Measurements from ENCODE around the gene ISL1. TPM values are rescaled to one million over a fixed set of nuclear protein-coding genes. Genes with fewer than 3 reads are reported as not detected.

ISL1 gene
- total and polyA plus RNA-seq, 2 of the 8 experiments (the other 6 are each of a cell fraction or from before 2014, with no cell fraction given) = 0.05 to 0.19 TPM

DNA sequence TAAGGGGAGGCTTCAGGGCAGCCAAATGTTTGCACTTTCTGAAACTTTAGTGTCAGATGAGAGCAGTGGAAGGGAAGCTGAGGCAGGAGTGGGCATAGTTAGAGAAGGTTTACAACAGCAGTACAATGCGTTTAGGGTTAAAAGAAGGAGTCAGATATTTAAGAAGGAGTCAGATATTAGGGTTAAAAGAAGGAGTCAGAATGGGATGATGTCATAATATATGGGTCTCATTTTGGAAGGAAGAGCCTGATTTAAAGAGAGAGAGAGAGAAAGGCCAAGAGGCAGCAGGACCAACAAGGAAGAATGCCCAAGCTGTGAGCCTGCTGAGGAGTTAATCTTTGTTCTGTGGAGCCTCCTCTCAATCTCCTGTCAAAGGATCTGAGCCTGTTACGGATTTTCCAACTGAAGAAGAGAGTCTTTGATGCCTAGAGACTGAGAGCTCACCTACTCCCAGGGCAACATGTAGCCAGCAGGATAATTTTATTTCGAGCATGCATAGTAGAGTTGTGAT is 9.5 kb downstream of the ISL1 start:
- 9% methylated on average over 3 of the region's 3 CpGs; no CpG with 5 or more reads in 1 of the 2 experiments for WGBS, 2 experiments (ENCODE audit: extremely low coverage in 1 of 2, insufficient coverage in 1 of 2, insufficient read length in 1 of 2, insufficient replicate concordance in 2 of 2, low coverage in 1 of 2, low lambda C conversion rate in 2 of 2, missing lambda C conversion rate in 1 of 2)
- TF ChIP-seq SP1 (IDR thresholded peaks at IDR 0.05; ENCODE audit: low read depth, low read length) (peak; percentile 69; the same call in 1 of the 2 replicates), CREB1 (IDR thresholded peaks at IDR 0.05) (no peak), NANOG (IDR thresholded peaks at IDR 0.05; ENCODE audit: insufficient read depth, low read depth, low read length, poor library complexity, severe bottlenecking) (peak; percentile 85), RNF2 (IDR thresholded peaks at IDR 0.05; ENCODE audit: borderline replicate concordance, low read depth, low read length, missing control alignments, poor library complexity, severe bottlenecking) (peak; percentile 42)
- TF ChIP-seq, protein P1, sequence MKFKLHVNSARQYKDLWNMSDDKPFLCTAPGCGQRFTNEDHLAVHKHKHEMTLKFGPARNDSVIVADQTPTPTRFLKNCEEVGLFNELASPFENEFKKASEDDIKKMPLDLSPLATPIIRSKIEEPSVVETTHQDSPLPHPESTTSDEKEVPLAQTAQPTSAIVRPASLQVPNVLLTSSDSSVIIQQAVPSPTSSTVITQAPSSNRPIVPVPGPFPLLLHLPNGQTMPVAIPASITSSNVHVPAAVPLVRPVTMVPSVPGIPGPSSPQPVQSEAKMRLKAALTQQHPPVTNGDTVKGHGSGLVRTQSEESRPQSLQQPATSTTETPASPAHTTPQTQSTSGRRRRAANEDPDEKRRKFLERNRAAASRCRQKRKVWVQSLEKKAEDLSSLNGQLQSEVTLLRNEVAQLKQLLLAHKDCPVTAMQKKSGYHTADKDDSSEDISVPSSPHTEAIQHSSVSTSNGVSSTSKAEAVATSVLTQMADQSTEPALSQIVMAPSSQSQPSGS (IDR thresholded peaks at IDR 0.05; ENCODE audit: low read length) = no peak
- Histone ChIP-seq H2BK5ac (ENCODE audit: low read depth, low read length) (no peak overlapping the region), H4K8ac (ENCODE audit: extremely low read depth, insufficient read depth, low read length) (no peak overlapping the region), H3K23ac (ENCODE audit: insufficient read length) (no peak overlapping the region), H2BK120ac (replicated peaks; ENCODE audit: low read depth, low read length) (no peak overlapping the region), H3K9ac (replicated peaks in 1 of 4; ENCODE audit: extremely low read depth in 1 of 4, low read depth in 3 of 4, low read length in 3 of 4) (no peak overlapping the region), H3K9me3 (ENCODE audit: insufficient read depth in 2 of 2, low read depth in 1 of 2, low read length in 1 of 2) (no peaks in the 10 kb centered on the region), H2BK12ac (ENCODE audit: low read depth, low read length) (no peak overlapping the region), H4K91ac (replicated peaks; ENCODE audit: insufficient read length, low read length) (no peak overlapping the region), H2AFZ (ENCODE audit: low read length) (no peak overlapping the region), H3K27ac (ENCODE audit: low read depth, low read length) (no peak overlapping the region), H2BK20ac (ENCODE audit: low read length) (peak overlapping the region; percentile 27; the same call in 1 of the 2 replicates), H3K4me2 (ENCODE audit: insufficient read depth in 1 of 2, low read depth in 2 of 2, low read length in 2 of 2) (no peak overlapping the region; a peak in 1 of 4 replicates), H3K36me3 (ENCODE audit: control insufficient read depth in 2 of 4, insufficient read depth in 4 of 4, low read length in 3 of 4) (no peaks in the 10 kb centered on the region), H4K20me1 (replicated peaks in 1 of 2; ENCODE audit: control insufficient read depth in 1 of 2, insufficient read depth in 2 of 2, low read length in 2 of 2) (peaks cover 13 to 30% of the 10 kb centered on the region in 2 experiments), H3K18ac (ENCODE audit: extremely low read depth, low read length) (no peak overlapping the region), H2AK5ac (ENCODE audit: low read depth, low read length) (no peak overlapping the region), H3K23me2 (ENCODE audit: low read depth, low read length) (peaks cover 6% of the 10 kb centered on the region), H2BK15ac (ENCODE audit: low read length) (no peak overlapping the region), H3K4me1 (replicated peaks in 1 of 4; ENCODE audit: control insufficient read depth in 3 of 4, insufficient read depth in 4 of 4, low read length in 3 of 4) (peaks cover 18 to 36% (median 25%) of the 10 kb centered on the region in 4 experiments), H3K14ac (ENCODE audit: insufficient read length) (no peak overlapping the region), H4K5ac (ENCODE audit: insufficient read length, low read depth, low read length) (no peak overlapping the region), H3K79me1 (ENCODE audit: low read depth, low read length) (no peaks in the 10 kb centered on the region), H3K27me3 (replicated peaks in 1 of 4; ENCODE audit: control insufficient read depth in 3 of 4, extremely low read depth in 1 of 4, insufficient read depth in 3 of 4, low read length in 3 of 4) (peaks cover 77 to 100% (median 89%) of the 10 kb centered on the region in 4 experiments), H3K56ac (replicated peaks; ENCODE audit: insufficient read length, low read depth, low read length) (no peak overlapping the region), H3K79me2 (ENCODE audit: control insufficient read depth in 1 of 2, insufficient read depth in 2 of 2, low read length in 2 of 2) (no peaks in the 10 kb centered on the region), H3K4me3 (ENCODE audit: extremely low read depth in 1 of 4, insufficient read depth in 2 of 4, low read depth in 3 of 4, low read length in 4 of 4) (no peak overlapping the region), H3K4ac (replicated peaks; ENCODE audit: insufficient read length, low read depth, low read length) (no peak overlapping the region)
- ChIA-PET POLR2A (ENCODE audit: partially characterized antibody) (interaction anchor here (0.9 kb wide), 1 partner anchor 15 kb away, joined by 5 read pairs; no protein-coding TSS in a partner anchor), CTCF (ENCODE audit: partially characterized antibody) (interaction anchor here (0.6 to 3.1 kb wide), 4 partner anchors 11 to 436 kb away, joined by 3 to 19 read pairs (median 4); no protein-coding TSS in a partner anchor)
- DNase-seq (ENCODE audit: low read depth in 1 of 2, low spot score in 2 of 2) = no peak
- FAIRE-seq = no peak

All from H1 (cell line).